NCI-H2196 (cell line): ENCODE results near the gene TMEM204.

Source experiments
- DNase-seq: peaks from one replicate; lab custom pipeline; 2025; ENCODE audit not compliant: unreplicated experiment; lab: John Stamatoyannopoulos, UW

TMEM204 gene

GRCh38 chr16:1498899-1499676 is 34.4 kb upstream of the TMEM204 start:
- DNase-seq, result no peak

DNA sequence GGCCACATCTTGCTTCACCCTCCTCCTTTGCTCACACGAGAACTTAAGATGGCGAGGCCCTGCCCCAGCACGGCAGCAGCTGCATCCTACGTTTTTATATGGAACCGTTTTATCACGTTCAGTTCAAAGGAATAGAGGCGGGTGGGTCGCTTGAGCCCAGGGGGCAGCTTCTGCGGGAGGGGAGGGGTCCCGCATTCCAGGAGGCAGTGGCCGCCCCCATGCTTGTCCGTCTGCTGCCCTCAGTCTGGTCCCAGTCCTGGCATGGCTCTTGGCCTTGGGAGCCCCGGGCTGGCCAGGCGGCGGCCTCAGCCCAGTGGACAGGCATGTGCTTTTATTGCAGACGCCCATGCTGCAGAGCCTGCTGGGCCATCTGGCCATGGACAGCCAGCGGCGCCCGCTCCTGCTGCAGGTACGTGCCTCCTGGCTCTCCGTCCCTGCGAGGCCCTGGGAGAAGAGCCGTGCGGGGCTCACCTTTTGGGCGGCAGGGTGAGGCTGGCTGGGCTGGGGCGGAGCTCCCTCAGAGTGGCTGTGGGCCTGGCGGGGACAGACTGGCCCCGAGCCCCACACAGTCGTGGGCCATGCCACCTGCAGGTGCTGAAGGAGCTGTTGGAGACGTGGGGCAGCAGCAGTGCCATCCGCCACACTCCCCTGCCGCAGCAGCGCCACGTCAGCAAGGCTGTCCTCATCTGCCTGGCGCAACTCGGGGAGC is 33.6 kb upstream of the TMEM204 start:
- DNase-seq, result no peak

GRCh38 chr16:1500465-1501150 is 32.9 kb upstream of the TMEM204 start:
- no peak for DNase-seq

DNA sequence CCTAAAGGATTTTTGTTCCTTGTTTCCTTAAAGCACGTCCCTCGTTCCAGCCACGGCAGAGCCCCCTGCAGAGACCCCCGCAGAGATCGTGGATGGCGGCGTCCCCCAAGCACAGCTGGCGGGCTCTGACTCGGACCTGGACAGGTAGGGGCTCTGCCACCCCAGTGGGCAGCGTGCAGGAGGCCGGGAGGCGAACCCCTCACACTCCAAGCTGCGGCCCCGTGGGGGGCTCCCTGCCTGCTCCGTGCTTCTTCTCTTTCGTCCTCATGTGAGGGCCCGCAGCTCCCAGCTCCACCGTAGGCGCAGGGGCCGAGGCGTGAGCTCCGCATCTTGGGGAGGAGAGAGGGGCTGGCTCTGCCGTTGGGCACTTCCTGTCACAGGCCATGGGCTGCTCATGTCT is 31.8 kb upstream of the TMEM204 start:
- DNase-seq, result no peak

GRCh38 chr16:1502092-1503004 is 31.1 kb upstream of the TMEM204 start:
- DNase-seq, result no peak

- no peak for DNase-seq
Measured at GRCh38 chr16:1503110-1503955, 30.1 kb upstream of the TMEM204 start.

- DNase-seq, result no peak
Measured at GRCh38 chr16:1505073-1505844, 28.2 kb upstream of the TMEM204 start.

DNA sequence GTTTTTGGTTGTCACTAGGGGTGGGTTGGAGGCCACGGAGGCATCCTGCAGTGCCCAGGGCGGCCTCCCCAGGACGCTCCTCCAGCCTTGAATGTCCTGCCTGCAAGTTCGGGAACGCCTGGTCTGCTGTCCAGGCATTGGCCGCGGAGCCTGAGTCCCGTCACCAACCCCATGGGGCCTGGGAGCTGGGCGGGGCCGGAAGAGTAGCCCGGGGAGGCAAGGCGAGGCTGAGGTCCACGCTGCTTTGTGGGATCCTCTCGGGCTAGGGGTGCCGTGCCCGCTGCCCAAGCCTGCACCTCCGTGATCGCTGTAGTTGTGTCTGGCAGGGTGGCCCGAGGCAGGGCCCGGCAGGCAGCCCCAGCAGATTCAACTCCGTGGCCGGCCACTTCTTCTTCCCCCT is 27.6 kb upstream of the TMEM204 start:
- DNase-seq, result no peak

- no peak for DNase-seq
Measured at GRCh38 chr16:1506494-1507213, 26.8 kb upstream of the TMEM204 start.

GRCh38 chr16:1508494-1509187 is 24.8 kb upstream of the TMEM204 start:
- no peak for DNase-seq

DNA sequence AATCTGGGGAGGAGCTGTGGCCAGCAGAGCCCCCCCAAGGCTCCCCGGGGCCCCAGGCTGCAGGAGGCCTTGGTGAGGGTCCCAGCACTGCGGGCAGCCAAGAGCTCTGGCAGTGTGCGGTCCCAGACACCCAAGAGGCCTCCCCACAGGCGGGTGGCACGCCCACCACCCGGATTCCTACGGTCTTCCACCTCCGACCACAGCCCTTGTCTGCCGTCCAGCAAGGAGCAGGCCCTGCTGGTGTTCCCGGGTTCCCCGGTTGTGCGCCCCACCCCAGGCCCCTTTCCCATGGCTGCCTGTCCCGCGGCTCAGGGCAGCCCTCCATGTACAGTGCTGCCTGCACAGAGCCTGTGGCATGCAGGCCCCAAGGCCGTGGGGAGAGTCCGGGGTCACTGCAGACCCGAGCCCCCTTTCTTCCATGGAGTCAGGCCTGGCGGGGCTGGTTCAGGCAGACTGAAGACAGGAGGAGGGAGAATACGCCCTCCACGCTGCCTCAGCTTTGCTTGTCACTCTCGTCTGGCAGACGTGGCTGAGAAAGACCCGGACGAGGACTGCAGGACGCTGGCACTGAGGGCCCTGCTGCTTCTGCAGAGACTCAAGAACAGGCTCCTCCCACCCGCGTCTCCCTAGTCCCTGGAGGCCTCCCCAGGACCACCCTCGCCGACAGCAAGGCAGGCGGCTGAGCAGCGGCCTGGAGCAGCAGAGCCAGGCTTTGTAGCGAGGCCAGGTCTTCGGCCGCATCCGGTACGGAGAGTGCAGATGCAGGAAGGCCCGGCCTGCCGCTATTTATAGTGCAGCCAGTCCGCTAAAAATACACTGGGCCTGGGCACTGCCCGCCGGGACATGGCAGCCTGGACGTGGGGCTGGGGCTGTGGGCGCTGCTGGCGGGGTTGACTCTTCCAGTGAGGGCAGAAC is 23.9 kb upstream of the TMEM204 start:
- no peak for DNase-seq

DNA sequence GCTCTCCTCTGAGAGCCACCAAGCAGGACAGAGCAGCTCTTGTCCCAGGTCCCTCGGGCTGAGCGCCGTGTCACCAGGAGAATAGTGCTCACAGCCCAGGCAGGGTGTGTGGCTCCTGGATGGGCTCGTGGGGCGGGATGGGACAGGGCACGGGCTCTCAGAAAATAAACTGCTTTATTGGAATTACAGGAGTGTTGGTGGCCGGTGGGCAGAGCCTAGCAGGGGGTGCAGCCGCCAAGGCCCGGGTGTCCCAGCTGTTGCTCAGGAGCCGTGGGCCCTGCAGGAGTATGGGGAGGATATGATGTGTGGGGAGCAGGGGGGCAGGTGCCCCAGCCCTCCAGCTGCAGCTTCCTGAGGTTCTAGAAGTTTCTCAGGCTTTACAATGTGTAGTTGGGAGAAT is 23.2 kb upstream of the TMEM204 start:
- DNase-seq, result no peak

DNA sequence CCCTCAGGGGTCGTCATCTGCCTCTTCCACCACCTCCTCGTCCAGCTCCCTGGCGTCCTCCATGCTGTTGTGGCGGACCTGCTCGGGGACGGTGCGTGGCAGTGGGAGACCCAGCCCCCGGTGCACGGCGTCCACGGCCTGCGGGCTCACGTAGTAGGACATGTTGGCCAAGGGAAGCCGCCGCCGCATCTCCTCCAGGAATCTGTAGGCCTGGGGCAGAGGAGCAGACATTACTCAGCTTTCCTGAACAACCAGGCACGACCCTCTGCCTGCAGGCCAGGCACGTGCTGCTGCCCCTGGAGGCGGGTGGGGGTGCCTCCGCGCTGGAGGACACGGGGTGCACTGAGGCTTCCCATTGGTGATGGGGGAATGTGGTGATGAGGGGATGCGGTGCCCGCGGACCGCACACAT is 22.5 kb upstream of the TMEM204 start:
- DNase-seq, result no peak

DNA sequence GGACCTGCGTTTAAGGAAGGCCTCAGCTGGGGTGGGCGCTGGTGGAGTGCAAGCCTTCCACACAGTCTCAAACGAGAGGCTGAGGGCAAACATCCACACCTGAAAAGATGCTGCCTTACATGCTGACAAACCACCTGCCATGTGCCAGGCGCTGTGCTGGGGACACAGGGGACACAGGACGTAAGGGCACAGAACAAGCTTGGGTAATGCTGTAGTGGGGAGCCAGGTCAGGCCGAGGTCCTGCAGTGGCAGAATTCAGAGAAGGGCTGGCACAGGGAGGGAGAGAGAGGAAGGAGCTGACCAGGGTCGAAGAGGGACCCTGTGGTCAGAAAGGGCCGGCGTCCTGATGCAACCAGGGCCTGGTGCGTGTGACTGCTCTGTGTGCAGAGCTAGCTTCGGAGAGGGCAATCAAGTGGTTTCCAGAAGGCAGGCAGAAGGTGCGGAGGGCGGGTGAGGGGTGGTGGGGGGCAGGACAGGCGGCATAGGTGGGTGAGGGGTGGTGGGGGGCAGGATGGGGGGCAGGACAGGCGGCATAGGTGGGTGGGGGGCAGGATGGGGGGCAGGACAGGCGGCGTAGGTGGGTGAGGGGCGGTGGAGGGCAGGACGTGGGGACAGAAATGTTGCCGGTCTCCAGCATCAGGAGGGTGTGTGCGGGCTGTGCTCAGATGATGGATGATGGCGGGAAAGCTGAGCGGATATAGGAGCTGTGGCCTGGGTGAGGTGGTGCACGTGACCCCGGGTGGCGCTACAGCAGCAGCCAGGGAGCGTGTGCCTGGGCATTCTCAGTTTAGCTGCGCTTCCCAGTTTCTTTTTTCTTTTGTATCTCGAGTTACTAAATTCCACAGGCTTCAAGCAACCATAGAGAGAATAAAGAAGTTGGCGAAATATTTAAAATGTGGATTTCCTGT is 21.6 kb upstream of the TMEM204 start:
- DNase-seq, result no peak

- no peak for DNase-seq
Measured at GRCh38 chr16:1512774-1513173, 20.7 kb upstream of the TMEM204 start.

DNA sequence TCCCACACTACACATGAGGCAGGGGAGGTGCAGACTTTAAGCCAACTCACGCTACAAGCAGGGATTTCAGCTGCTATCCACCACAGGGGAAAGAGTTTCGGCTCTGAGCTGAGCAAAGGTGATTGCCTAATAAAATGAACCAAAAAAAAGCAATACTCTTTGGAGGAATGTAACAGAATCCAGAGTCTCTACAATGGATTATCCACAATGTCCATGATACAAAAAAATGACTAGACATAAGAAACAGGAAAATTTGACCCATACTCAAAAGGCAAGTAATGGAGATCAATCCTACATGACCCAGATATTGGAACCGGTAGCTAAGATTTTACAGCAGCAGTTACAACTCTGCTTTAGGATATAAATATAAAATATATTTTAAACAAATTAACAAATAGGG is 19.0 kb upstream of the TMEM204 start:
- DNase-seq, result no peak
